BE2C (cell line): ENCODE data around the gene CTDSPL.

Source experiments
- DNase-seq: peaks from one replicate; pipeline ENCODE4 v3.0.0-alpha.2; 2020
- H3K27me3 ChIP-seq: fragments of 250-450 bp; sonication (Bioruptor Pico); 2 replicates; pipeline ENCODE4 v1.5.1; 2020; ENCODE audit warnings: mild to moderate bottlenecking
- H3K36me3 ChIP-seq: fragments of 250-450 bp; sonication (Bioruptor Pico); 2 replicates; pipeline ENCODE4 v1.5.1; 2020; ENCODE audit warnings: mild to moderate bottlenecking
- H3K4me1 ChIP-seq: fragments of 250-450 bp; sonication (Bioruptor Pico); 2 replicates; pipeline ENCODE4 v1.5.1; 2020
- H3K4me3 ChIP-seq: 2 replicates; pipeline ENCODE4 v1.5.1; 2011; ENCODE audit warnings: low read depth, low read length
- H3K9me3 ChIP-seq: fragments of 250-450 bp; sonication (Bioruptor Pico); 2 replicates; pipeline ENCODE4 v1.5.1; 2020
- CTCF ChIP-seq: IDR thresholded peaks from 2 replicates; pipeline ENCODE4 v1.5.1; 2012; ENCODE audit warnings: mild to moderate bottlenecking, low read depth, low read length

CTDSPL gene

DNA sequence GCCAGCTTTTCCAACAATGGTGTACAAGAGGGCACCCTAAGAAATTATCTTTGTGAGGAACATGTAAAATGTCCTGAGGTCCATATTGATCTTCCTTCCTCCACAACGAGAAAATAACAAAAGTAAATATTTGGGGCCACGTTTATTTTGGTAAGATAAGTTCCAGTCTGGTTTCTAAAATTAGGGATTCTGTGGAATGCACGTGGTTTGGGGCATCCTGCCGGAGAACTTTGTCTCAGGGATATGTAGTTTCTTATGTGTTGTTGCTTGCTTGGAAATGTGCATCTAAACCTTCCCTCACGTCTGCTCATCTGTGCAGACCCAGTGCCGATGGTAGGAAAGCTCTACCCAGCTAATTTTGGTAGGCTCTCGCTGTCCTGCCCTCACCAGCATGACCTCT lies 62.8 kb downstream of the CTDSPL start:
- Histone ChIP-seq H3K9me3 (no peaks in the 10 kb centered on the region), H3K27me3 (no peaks in the 10 kb centered on the region), H3K36me3 (no peaks in the 10 kb centered on the region), H3K4me3 (no peak overlapping the region), H3K4me1 (peaks cover 9% of the 10 kb centered on the region)
- DNase-seq: no peak
- TF ChIP-seq CTCF: no peak

- no peak for DNase-seq
- TF ChIP-seq CTCF: no peak
- no peaks in the 10 kb centered on the region for H3K9me3 ChIP-seq
- H3K4me1 ChIP-seq: peaks cover 7% of the 10 kb centered on the region
- H3K36me3 ChIP-seq: no peaks in the 10 kb centered on the region
- no peak overlapping the region for H3K4me3 ChIP-seq
- H3K27me3 ChIP-seq: no peaks in the 10 kb centered on the region
Observed at GRCh38 chr3:37925157-37925556, 63.5 kb downstream of the CTDSPL start.

DNA sequence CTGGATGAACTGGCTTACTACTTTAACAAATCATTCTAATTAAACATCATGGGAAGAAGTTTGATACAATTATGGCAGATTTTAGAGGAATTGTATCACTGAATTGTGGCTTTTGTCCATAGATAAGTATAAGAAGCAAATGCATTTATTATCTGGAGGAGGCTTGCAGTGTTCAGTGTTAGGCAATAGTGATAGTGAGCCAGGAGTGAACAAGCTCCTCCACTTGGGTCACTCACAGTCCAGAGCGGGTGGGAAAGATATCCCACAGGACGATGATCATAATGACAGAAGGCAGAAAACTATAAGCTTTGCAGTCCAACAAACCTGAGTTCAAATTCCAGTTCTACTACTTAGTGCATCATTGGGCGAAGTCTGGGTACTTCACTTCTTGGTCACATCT lies 64.9 kb downstream of the CTDSPL start:
- Histone ChIP-seq H3K27me3 (no peaks in the 10 kb centered on the region), H3K36me3 (no peaks in the 10 kb centered on the region), H3K4me1 (no peaks in the 10 kb centered on the region), H3K4me3 (no peak overlapping the region), H3K9me3 (no peaks in the 10 kb centered on the region)
- no peak for TF ChIP-seq CTCF
- no peak for DNase-seq

- TF ChIP-seq CTCF: no peak
- no peak for DNase-seq
Observed at GRCh38 chr3:37930495-37930894, 68.8 kb downstream of the CTDSPL start.

DNA sequence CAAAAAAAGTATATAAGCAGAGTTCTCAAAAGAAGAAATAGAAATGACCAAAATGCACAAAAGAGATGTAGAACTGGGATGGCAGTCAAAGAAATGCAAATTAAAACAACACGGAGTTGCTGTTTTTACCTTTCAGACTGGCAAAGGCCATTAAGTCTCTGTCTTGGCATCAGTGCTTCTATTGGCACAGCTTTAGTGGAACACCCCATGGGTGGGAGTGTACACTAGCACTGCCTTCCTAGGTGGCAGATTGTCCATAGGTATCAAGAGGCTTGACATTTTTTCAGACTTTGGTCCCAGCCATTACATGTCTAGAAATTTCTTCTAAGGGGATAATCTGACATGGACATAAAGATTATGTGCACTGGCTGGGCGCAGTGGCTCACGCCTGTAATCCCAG lies 70.8 kb downstream of the CTDSPL start:
- Histone ChIP-seq H3K36me3 (no peaks in the 10 kb centered on the region), H3K4me3 (no peak overlapping the region), H3K4me1 (peaks cover 5% of the 10 kb centered on the region; the same call in 1 of the 2 replicates), H3K27me3 (no peaks in the 10 kb centered on the region), H3K9me3 (no peaks in the 10 kb centered on the region)
- no peak for DNase-seq
- no peak for TF ChIP-seq CTCF

More at GRCh38 chr3:37930495-37930894, 68.8 kb downstream of the CTDSPL start:
- H3K36me3 ChIP-seq: no peaks in the 10 kb centered on the region
- no peak overlapping the region for H3K4me3 ChIP-seq
- no peaks in the 10 kb centered on the region for H3K4me1 ChIP-seq
- H3K27me3 ChIP-seq: no peaks in the 10 kb centered on the region
- H3K9me3 ChIP-seq: no peaks in the 10 kb centered on the region

GRCh38 chr3:37934631-37935289 lies 73.1 kb downstream of the CTDSPL start:
- no peak for TF ChIP-seq CTCF
- H3K36me3 ChIP-seq: no peaks in the 10 kb centered on the region
- DNase-seq: no peak
- H3K27me3 ChIP-seq: no peaks in the 10 kb centered on the region
- no peaks in the 10 kb centered on the region for H3K9me3 ChIP-seq
- H3K4me1 ChIP-seq: peaks cover 5% of the 10 kb centered on the region; the same call in 1 of the 2 replicates
- H3K4me3 ChIP-seq: no peak overlapping the region
